GM19043 (cell line): Measurements from ENCODE around the gene TRMT1.
A peak's percentile ranks its signal among the peaks of the same experiment; 100 is the strongest.

Source experiments
- ATAC-seq: cut with Tn5 transposase; IDR thresholded peaks from one replicate; pipeline ENCODE4 v1.9.1; 2021; ENCODE audit warnings: low read depth; ENCODE audit not compliant: unreplicated experiment

The TRMT1 gene

GRCh38 chr19:13127811-13128575 lies 11.5 kb upstream of the TRMT1 start:
- no peak for ATAC-seq

DNA sequence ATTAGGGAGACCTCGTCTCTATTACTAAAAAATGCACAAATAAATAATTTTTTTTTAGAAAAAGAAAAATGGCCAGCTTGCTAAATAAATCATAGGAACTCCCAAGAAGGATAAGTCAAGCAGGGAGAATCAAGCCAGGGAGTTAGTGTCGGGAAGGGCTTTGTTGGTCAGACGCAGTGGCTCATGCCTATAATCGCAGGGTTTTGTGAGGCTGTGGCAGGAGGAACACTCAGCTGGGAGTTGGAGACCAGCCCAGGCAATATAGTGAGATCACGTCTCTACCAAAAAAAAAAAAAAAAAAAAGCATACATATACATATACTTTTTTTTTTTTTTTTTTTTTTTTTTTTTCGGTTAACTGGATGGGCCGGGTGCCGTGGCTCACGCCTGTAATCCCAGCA lies 10.5 kb upstream of the TRMT1 start:
- no peak for ATAC-seq

GRCh38 chr19:13122980-13123957 lies 6.7 kb upstream of the TRMT1 start:
- no peak for ATAC-seq

DNA sequence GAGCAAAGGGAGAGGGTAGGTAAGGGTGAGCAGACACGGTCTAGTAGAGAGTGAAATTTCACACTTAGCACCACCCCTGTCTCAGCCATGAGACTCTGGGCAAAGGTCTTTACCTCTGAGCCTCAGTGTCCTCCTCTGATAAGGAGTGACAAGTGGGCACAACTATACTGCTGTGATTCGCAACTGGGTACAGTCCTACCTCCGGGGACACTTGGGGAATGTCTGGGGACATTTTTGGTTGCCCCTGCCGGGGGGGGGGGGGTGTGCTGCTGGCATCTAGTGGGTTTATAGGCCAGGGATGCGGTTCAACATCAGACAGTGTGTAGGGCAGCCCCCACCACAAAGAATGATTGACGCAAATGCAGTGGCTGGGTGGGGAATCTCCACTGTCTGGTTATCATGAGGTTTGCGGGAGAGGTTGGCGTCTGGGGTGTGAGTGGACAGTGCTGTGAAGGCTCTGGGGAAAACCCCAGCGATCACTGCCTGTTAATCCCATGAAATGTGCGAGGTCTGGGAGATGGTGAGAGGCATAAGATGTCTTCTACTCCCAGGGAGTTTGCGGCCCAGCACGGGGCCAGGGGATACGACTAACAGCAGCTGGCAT lies 5.8 kb upstream of the TRMT1 start:
- no peak for ATAC-seq

DNA sequence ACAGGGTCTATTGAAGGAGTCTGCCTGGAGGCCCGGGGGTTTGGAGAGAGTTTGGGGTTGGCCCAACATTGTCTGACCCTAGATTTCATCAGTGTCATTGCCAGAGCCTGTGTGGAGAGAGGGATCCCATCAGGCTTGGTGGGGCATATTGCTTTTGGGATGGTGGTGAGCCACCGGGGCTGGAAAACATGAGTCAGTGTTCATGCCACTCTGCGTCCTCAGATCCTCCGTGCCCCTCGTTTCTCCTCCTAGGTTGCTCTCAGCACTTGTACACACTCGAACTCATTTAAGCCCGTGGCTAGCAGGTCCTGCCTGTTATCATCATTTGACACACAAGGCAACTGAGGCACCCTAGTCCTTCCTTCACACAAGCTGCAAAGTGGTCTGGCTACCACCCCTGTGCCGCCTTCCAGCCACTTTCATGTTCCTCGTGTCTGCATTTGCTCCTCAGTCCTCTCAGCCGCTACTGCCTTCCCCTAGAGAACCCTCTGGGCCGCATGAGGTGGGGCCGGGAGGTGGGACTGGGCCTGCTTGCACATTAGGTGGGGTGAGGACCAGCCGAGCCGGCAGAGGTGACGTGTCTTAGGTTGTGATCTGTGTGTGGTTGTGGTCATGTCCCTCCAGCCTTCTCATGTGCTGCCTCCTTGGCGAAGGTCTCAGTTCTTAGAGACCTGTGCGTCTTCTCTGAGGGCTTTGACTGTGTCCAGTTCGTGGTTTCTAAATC lies 5.2 kb upstream of the TRMT1 start:
- ATAC-seq: no peak

GRCh38 chr19:13120817-13121216 lies 4.3 kb upstream of the TRMT1 start:
- ATAC-seq: no peak

DNA sequence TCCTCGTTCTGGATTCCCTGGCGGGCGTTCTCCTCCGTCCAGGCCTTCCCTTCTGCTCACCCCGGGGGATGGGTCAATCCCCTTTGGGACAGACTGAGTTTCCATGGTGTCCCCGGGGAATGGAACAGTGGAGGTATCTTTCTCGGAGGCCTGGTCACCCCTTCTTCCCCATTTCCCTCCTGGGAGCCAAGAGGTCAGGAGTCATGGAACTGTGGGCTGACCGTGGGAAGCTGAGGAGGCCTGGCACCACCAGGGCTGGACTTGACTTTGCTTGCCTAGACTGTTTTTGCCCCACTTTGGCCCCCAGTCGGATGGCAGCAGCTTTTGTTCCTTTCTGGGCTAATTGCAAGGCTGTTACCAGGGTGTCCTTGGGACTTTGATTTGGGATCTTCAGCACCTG lies 3.5 kb upstream of the TRMT1 start:
- no peak for ATAC-seq

GRCh38 chr19:13119627-13120026 lies 3.1 kb upstream of the TRMT1 start:
- ATAC-seq: no peak

DNA sequence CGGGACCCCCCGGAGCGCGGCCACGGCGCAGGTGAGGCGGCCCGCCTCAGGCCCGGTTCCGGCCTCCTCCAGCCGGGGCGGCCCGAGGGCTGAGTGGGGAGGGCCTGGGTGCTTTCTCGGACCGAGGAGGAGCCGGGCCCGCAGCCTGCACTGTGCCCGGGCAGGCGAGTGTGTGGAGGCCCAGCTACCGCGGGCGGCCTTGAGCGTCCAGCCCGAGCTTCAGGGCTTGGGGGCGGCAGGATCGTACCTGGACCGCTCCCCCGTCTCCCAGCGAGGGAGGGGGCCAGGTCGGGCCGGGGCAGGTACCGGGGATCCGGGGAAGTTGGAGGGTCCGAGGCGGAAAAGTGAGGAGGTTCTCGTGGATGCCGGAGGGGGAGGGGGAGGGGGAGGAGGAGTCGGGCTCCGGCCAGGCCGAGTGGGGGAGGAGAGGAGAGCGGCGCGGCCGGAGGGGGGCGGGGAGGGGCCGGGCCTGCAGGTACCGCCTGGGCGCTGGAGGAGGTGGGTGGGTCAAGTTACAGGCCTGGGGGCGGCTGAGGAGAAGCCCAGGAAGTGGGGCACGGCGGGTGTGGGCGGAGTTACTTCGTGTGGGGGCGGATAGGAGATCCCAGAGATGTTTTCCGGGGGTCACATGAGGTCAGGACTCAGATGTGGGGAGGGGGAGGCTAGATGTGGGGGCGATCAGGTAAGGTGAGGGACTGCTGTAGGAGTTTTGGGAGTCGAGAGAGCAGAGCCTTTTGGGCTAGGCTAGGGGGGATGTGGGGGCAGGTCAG lies 2.1 kb upstream of the TRMT1 start:
- ATAC-seq: no peak

GRCh38 chr19:13117772-13118423 lies 1.4 kb upstream of the TRMT1 start, which contains the start of gene NACC1:
TSS of gene NACC1 (plus strand) at chr19:13118264. CDS start at chr19:13135208, 16,944 bp downstream.
- peak; percentile 52 for ATAC-seq

- ATAC-seq: no peak
Observed at GRCh38 chr19:13117176-13117771, 734 bp upstream of the TRMT1 start.

GRCh38 chr19:13115936-13116281 lies 631 bp downstream of the TRMT1 start:
- ATAC-seq: no peak

DNA sequence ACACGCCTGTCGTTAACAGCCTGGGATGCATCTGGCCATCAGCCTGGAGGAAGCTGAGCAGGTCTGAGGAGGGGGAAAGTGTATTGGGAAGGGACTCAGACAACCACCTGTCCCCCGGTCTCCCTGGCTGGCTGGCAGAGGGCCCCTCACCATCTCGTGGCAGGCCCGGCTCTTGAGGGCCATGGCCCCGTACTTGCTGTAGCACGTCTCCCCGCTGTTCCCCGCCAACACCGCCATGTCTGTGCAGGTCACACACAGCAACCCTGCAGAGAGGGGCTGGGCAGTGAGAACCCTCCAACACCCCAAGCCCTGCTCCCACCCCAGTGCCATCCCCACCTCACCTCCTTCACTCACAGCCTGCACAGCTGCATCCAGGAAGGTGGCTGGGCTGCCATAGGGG lies 4.0 kb downstream of the TRMT1 start:
- ATAC-seq: no peak

DNA sequence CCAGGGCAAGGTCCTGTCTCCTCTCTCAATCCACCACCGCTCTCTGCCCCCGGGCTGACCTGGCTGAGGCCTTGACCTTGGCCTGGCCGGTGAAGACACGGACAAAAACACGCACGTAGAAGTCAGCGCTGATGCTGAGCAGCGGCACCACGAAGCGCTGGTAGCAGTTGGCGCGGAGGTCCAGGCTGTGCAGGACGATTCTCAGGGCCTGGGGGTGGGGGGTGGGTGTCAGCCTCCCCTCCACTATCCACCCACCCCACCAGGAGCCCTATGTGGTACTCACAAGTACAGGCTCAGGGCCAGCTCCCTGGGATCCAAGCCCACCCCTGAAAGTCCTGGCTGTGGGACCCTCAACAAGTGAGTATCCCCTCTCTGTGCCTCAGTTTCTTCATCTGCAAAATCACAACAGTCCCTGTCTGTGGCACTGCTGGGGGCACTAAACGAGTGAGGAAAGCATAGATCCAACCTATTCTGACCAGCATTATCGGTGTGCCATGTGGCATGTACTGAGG lies 6.4 kb downstream of the TRMT1 start:
- no peak for ATAC-seq

- no peak for ATAC-seq
Observed at GRCh38 chr19:13109361-13110098, 7.0 kb downstream of the TRMT1 start.

DNA sequence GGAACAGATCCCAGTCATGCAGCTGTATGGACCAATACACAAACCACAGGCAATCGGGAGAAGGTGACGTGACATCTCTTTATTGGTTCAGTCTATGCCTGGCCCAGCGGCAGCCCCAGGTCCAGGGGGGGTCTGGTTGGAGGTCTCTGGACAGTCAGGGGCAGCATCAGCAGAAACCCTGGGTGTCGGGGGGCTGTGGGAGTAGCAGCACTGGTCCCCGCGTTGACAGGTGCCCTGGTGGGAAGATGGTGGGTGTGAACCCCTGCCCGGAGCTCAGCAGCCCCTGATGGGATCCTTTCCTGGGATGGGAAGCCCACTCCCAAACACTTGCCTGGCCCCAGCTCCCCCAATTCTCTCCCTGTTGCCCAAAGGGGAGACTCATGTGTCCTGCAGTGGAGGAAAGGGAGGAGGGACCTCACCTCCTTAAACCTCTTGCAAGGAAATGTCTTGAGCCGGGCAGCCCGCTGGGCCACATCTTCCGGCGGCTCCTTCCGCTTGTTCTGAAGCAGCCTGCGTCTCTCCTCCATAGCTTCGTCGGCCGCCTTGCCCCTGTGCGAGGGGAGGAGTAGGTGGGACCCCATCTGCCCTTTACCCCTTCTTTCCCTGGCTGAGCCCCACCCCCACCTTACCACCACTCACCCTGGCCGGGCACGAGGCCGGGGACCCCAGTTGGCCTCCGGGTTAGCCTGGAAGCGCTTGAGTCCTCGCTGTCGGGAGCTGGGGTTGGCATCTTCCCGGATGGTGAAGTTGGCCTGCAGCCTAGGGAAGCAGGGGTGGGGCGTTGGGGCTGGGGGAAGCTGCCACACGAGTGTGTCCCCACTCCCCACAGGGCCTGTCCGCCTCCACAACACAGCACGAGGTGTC lies 11.5 kb downstream of the TRMT1 start:
- ATAC-seq: no peak

DNA sequence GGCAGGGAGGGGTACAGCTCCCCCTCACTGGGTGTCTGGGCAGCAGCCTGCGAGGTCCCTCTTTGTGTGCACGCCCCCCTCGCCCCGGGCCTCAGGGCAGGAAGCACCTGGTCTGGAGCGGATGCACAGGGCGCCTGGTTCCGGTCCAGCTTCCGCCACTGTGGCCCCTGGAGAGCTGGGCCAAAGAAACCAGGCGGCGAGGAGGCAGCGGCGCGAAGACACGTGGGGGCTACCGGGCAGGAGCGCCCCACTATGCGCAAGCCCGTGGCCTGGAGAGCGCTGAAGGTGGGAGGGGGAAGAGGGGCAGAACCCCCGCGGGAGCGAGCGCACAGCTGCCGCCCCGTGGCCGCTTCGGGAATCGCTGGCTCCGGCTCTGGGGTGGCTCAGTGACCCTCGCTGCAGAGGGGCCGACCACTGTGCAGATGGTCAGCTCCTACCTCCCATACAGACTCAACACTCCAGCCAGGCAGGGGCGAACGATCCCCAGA lies 12.1 kb downstream of the TRMT1 start:
- ATAC-seq: peak; percentile 37
